ENCODE results near the gene TGM2. TPM values are rescaled to one million over a fixed set of nuclear protein-coding genes. Genes with fewer than 3 reads are reported as not detected.

Gene TGM2
- total and polyA plus RNA-seq, 2 donors (not counting 3 experiments of a cell fraction or from before 2014, with no cell fraction given), result 861 to 868 TPM

DNA sequence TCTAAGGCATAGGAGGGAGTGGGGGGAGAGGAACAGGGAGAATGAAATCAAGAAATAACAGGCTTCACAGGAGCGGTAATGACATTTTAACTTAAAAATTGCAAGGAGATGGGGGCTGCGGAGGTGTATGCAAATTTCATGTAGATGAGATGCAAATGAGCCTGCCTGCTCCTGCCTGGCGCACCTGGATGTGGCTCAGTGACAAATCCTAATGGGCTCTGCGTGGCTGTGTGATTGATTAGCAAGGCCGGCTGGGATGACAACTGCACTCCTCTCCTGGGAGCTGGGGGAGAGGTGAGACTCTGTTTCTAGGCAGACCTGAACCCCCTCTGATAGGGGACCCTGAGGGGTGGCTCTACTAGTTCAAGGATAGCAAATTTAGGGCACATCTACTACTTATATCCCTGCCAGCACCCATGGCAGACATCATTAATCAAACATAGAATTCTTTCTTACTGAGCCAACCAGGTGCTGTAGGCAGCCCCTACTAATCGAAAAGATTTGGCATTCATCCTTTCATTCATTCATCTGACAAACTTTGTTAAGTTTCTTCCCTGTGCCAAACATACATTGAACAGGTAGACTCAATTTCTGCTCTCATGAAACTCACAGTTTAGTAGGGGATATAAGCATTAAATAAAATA lies 38.4 kb upstream of the TGM2 start:
- TF ChIP-seq, protein P1, sequence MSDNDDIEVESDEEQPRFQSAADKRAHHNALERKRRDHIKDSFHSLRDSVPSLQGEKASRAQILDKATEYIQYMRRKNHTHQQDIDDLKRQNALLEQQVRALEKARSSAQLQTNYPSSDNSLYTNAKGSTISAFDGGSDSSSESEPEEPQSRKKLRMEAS (IDR thresholded peaks at IDR 0.05; ENCODE audit: insufficient read depth, insufficient read length), result no peak
- TF ChIP-seq EZH2 (IDR thresholded peaks at IDR 0.05; ENCODE audit: borderline replicate concordance, low read depth, low read length, severe bottlenecking) (no peak), POLR2AphosphoS5 (IDR thresholded peaks at IDR 0.05; ENCODE audit: insufficient read depth, low read depth, low read length) (no peak), FOS (IDR thresholded peaks at IDR 0.05; ENCODE audit: borderline replicate concordance, insufficient read depth, low read length) (no peak), MYC (IDR thresholded peaks at IDR 0.05; ENCODE audit: low read depth, low read length) (no peak), JUN (IDR thresholded peaks at IDR 0.05; ENCODE audit: borderline replicate concordance, insufficient read depth, insufficient read length, low read depth) (no peak), POLR2A (IDR thresholded peaks at IDR 0.05; ENCODE audit: low read depth, low read length) (no peak)
- TF ChIP-seq, protein P2, sequence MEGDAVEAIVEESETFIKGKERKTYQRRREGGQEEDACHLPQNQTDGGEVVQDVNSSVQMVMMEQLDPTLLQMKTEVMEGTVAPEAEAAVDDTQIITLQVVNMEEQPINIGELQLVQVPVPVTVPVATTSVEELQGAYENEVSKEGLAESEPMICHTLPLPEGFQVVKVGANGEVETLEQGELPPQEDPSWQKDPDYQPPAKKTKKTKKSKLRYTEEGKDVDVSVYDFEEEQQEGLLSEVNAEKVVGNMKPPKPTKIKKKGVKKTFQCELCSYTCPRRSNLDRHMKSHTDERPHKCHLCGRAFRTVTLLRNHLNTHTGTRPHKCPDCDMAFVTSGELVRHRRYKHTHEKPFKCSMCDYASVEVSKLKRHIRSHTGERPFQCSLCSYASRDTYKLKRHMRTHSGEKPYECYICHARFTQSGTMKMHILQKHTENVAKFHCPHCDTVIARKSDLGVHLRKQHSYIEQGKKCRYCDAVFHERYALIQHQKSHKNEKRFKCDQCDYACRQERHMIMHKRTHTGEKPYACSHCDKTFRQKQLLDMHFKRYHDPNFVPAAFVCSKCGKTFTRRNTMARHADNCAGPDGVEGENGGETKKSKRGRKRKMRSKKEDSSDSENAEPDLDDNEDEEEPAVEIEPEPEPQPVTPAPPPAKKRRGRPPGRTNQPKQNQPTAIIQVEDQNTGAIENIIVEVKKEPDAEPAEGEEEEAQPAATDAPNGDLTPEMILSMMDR (IDR thresholded peaks at IDR 0.05; ENCODE audit: extremely low read depth in 1 of 2, insufficient read depth in 1 of 2, low read depth in 1 of 2, low read length in 2 of 2), result no peak
- Histone ChIP-seq H3K36me3 (ENCODE audit: control insufficient read depth in 2 of 2, extremely low read depth in 1 of 2, insufficient read depth in 2 of 2, low read length in 2 of 2) (no peaks in the 10 kb centered on the region), H3K79me2 (ENCODE audit: control insufficient read depth, insufficient read depth, low read length) (no peaks in the 10 kb centered on the region), H3K9ac (replicated peaks; ENCODE audit: extremely low read depth, insufficient read depth, low read length) (no peak overlapping the region), H3K4me2 (ENCODE audit: insufficient read depth, low read length) (no peak overlapping the region), H3K27ac (ENCODE audit: insufficient read depth, low read depth, low read length) (no peak overlapping the region), H4K20me1 (replicated peaks; ENCODE audit: control insufficient read depth, extremely low read depth, insufficient read depth, low read length) (no peaks in the 10 kb centered on the region), H3K27me3 (ENCODE audit: control insufficient read depth in 2 of 2, insufficient read depth in 2 of 2, low read length in 2 of 2) (peaks cover 0 to 2% of the 10 kb centered on the region in 2 experiments), H3K4me3 (replicated peaks in 1 of 3; ENCODE audit: insufficient read depth in 1 of 3, low read depth in 1 of 3, low read length in 3 of 3) (no peak overlapping the region), H3K9me3 (replicated peaks; ENCODE audit: control insufficient read depth, insufficient read depth, low read length) (no peaks in the 10 kb centered on the region), H3K9me1 (replicated peaks; ENCODE audit: control insufficient read depth, extremely low read depth, insufficient read depth, low read length) (no peaks in the 10 kb centered on the region), H3K4me1 (ENCODE audit: control insufficient read depth, extremely low read depth, insufficient read depth, low read length) (no peaks in the 10 kb centered on the region), H2AFZ (ENCODE audit: low read depth, low read length) (no peak overlapping the region)
- intact Hi-C loops (cut with micrococcal nuclease) (no loop called here), dilution Hi-C loops (cut with MboI; ENCODE audit: extremely low pct_ligation_motif_present, low sequenced_read_pairs) (no loop called here)
- POLR2A ChIA-PET, result interaction anchor here (0.6 kb wide), 1 partner anchor 652 kb away, joined by 4 read pairs; no protein-coding TSS in a partner anchor
- FAIRE-seq (no peak), DNase-seq (ENCODE audit: low read depth, low spot score) (no peak)
- CTCF ChIA-PET, result interaction anchor here (1.3 to 2.7 kb wide), 3 partner anchors 12 to 587 kb away, joined by 3 to 11 read pairs (median 6); no protein-coding TSS in a partner anchor
- no TSS peak for BruUV-seq (replicated peaks)
